GM18526 (cell line): Measurements from ENCODE around the gene ZNF37A.

Source experiments
- POLR2A ChIP-seq: IDR thresholded peaks from 3 replicates; pipeline ENCODE4 v1.6.1; 2011; ENCODE audit not compliant: insufficient read length; ENCODE audit errors: extremely low read depth

The ZNF37A gene

DNA sequence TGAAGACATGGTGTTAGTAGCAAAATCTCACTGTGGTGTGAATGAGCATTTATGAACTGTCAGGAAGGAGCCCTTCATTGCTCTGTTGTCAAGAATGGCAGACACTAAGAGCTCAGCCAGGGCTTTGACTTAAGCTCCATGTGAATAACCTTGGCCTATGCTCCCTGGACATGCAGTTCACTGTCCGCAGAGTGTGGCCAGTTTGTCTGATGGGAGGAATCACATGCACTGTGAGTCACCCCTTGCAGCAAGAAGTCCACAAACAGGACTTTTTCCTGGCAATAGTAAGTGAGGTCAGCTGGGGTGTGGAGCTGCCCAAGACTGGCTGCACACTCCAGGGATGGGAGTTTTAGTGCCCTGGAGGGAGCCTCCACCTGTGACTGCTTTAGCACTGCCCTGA lies 49.5 kb downstream of the ZNF37A start:
- no peak for TF ChIP-seq POLR2A

DNA sequence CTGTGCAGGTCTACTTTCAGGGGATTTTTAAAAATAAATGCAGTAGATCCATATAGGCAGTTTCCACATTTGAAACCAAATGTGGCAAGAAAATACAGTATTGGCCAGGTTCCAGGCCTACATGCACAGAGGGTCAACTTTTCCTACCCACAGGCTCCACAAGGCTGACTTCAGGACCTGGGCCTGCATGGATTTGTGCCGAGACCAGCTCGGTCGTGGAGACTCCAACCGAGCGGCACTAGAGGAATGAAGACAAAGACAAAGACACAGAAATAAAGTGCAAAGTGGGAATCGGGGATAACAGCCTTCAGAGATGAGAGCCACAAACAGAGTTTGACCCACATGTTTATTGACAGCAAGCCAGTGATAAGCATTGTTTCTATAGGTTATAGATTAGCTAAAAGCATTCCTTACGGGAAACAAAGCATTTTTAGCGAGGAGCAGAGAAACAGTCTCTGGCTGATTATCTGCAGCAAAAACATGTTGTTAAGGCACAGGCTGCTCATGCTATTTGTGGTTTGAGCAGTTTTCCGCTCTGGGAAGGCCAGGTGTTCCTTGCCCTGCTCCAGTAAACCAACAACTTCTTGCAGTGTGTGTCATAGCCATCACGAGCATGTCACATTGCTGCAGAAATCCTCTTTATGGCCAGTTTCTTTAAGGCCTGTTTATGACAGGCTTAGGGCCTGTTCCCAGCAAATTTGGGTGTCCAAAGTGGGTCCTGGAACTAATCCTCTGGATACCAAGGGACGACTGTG lies 52.6 kb downstream of the ZNF37A start:
- TF ChIP-seq POLR2A = no peak

DNA sequence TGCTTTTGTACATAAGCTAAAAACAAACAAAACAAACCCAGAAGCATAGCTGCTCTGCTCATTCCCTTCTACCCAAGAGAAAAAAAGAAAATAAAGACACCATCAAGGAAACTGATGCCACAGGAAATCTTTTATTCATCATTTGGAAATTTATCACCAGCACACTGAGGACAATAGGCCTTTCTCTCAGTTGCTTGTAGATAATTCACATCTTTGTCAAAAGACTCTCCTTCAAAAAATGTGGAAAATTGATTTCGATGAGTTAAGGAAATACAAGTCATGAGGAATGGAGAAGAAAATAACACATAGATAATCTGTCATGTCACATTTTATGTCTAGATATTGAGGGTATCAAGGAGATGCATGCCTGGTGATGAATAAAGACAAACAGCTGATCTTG lies 53.5 kb downstream of the ZNF37A start:
- no peak for TF ChIP-seq POLR2A

DNA sequence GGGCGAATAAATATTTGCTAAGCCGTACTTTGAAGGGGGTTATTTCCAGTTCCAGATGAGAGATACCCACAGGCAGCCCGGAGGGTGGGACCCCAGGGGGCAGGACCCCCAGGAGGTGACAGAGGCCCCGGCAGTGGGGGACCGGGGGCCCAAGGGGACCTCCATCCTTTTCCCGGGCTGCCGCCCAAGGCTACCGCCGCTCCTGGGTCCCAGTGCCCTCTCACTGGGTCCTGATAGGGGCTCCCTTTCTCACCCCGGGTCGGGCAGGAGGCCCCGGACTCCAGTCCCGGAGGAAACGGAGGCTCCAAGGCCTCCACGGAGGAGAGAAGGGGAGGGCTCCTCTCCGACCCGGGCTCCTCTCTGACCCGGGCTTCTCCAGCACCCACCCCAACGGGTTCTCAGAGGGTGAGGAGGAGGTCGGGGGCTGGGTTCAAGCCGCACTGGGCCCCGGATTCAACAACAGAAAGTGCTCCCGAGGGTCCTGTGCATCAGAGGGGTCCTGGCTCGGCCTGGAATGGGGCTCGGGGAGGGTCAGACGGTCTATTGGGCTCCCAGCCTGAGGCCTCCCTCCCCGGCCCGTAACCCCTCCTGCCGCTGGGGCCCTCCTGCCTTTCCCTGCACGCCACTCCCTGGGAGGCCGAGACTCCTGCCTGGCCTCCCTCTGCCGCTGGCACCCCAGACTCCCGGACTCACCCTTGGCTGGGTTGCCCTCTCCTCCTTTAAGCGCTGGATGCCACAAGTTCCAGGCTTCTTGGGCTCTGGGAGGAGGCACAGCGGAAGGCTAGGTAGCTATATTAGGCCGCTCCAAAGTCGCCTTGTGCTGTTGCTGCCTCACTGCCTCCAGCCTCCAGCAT lies 62.5 kb downstream of the ZNF37A start:
- no peak for TF ChIP-seq POLR2A

DNA sequence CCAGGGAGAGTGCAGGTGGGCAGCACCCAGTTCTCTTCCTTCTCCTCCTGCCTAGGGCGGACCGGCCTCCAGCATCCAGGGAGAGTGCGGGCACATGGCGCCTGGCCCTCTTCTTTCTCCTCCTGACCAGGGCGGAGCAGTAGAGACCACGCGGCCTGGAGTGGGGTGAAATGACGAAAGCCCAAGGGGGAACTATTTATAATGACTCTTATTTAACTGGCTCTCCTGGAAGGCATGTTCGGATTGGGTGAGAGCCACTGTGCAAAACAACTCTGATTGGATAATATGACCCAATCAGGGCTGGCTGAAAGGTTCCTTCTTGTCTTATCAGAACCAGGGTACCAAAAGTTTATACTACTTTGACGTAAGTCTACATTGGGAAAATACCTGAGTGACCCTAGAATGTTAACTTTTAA lies 63.1 kb downstream of the ZNF37A start:
- no peak for TF ChIP-seq POLR2A

DNA sequence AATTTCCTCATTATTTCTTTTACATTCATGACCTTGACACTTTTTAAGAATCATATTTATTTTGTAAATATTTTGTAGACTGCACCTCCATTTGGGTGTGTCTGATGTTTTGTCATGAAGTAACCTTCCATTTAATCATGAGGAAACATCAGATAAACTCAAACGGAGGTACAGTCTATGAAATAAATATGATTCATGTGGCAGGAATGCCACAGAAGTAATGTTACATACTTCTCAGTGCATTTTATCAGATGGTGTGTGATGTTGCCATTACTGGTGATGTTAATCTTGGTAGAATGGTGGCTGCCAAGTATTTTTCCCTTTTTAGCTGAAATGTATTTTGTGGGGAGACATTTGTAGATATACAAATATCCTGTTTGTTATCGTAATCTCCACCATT lies 64.9 kb downstream of the ZNF37A start:
- TF ChIP-seq POLR2A = no peak

DNA sequence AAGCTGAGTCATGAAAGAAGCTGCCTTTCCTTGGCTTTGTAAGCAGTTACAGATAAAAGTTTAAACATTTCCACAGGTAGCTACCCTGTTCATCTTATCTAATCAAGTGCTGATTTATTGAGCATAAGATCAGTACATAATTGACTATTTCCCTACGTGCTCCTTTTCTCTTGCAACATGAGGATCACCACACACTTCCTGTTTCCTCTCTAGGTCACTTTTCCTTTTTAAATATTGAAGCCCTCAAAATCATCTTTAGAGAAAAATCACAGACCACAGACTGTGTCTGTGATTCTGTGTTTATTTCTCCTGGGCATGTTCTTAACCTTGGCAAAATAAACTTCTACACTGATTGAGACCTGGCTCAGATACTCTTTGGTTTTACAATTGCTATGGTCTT lies 69.5 kb downstream of the ZNF37A start:
- no peak for TF ChIP-seq POLR2A

DNA sequence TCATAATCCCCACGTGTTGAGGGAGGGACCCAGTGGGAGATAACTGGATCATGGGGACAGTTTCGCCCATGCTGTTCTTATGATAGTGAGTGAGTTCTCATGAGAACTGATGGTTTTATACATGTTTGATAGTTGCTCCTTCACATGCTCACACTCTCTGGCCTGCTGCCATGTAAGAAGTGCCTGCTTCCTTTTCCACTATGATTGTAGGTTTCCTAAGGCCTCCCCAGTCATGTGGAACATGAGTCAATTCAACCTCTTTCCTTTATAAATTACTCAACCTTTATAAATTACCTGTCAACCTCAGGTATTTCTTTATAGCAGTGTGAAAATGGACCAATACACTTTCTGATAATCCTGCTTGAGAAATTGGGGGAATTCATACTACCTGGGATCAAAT lies 80.2 kb downstream of the ZNF37A start:
- TF ChIP-seq POLR2A = no peak

DNA sequence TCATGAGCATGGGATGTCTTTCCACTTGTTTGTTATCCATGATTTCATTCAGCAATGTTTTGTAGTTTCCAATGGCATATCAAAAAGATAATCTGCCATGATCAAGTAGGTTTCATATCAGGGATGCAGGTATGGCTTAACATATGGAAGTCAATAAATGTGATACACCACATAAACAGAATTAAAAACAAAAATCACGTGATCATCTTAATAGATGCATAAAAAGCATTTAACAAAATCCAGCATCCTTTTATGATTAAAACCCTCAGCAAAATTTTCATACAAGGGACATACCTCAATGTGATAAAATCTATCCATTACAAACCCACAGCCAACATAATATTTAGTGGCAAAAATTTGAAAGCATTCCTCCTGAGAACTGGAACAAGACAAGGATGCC lies 90.3 kb downstream of the ZNF37A start:
- no peak for TF ChIP-seq POLR2A
